Hepatocyte (in vitro differentiated cells): ENCODE results near the gene POU3F1. TPM values are rescaled to one million over a fixed set of nuclear protein-coding genes. Genes with fewer than 3 reads are reported as not detected.

Source experiments
- DNase-seq: peaks from one replicate; pipeline ENCODE4 v3.0.0-alpha.2; 2016; ENCODE audit warnings: low spot score
- H2AFZ ChIP-seq: fragments of 200-600 bp; sonication (generic); 2 replicates; pipeline ENCODE4 v1.6.0; 2016; ENCODE audit warnings: antibody characterized with exemption, mild to moderate bottlenecking
- H3K27ac ChIP-seq: fragments of 200-600 bp; sonication (generic); 2 replicates; pipeline ENCODE4 v1.5.1; 2016; ENCODE audit warnings: mild to moderate bottlenecking
- H3K27me3 ChIP-seq: fragments of 200-600 bp; sonication (generic); 2 replicates; pipeline ENCODE4 v1.6.1; 2016
- H3K36me3 ChIP-seq: fragments of 200-600 bp; sonication (generic); replicated peaks from 2 replicates; pipeline ENCODE4 v1.5.1; 2016; ENCODE audit warnings: low read depth; ENCODE audit not compliant: insufficient read depth
- H3K4me1 ChIP-seq: fragments of 200-600 bp; sonication (generic); 2 replicates; pipeline ENCODE4 v1.5.1; 2016; ENCODE audit warnings: mild to moderate bottlenecking, moderate library complexity; ENCODE audit not compliant: insufficient read depth
- H3K4me2 ChIP-seq: fragments of 200-600 bp; sonication (generic); 2 replicates; pipeline ENCODE4 v1.6.0; 2016
- H3K4me3 ChIP-seq: fragments of 200-600 bp; sonication (generic); 2 replicates; pipeline ENCODE4 v1.5.1; 2016; ENCODE audit warnings: mild to moderate bottlenecking
- H3K79me2 ChIP-seq: fragments of 200-600 bp; sonication (generic); 2 replicates; pipeline ENCODE4 v1.6.0; 2017; ENCODE audit warnings: mild to moderate bottlenecking
- H3K9me2 ChIP-seq: fragments of 200-600 bp; sonication (generic); replicated peaks from 2 replicates; pipeline ENCODE4 v1.6.0; 2017; ENCODE audit warnings: mild to moderate bottlenecking; ENCODE audit not compliant: insufficient read depth
- H3K9me3 ChIP-seq: fragments of 200-600 bp; sonication (generic); 2 replicates; pipeline ENCODE4 v1.5.1; 2016; ENCODE audit warnings: low read depth, mild to moderate bottlenecking
- H4K20me1 ChIP-seq: fragments of 200-600 bp; sonication (generic); 2 replicates; pipeline ENCODE4 v1.6.0; 2016; ENCODE audit warnings: mild to moderate bottlenecking; ENCODE audit not compliant: insufficient read depth, poor library complexity, severe bottlenecking
- EZH2 ChIP-seq: fragments of 200-600 bp; sonication (generic); IDR thresholded peaks from 2 replicates; pipeline ENCODE4 v1.6.1; 2016; ENCODE audit warnings: antibody characterized with exemption, mild to moderate bottlenecking, borderline replicate concordance
- EZH2phosphoT487 ChIP-seq: fragments of 200-600 bp; sonication (generic); IDR thresholded peaks from one replicate; pipeline ENCODE4 v1.6.1; 2018; ENCODE audit warnings: antibody characterized with exemption, mild to moderate bottlenecking, low read depth, moderate library complexity; ENCODE audit not compliant: unreplicated experiment, severe bottlenecking
- WGBS: methylation state at CpG from one replicate; pipeline ENCODE4 v1.1.6; 2016; ENCODE audit warnings: low lambda C conversion rate; ENCODE audit errors: missing lambda C conversion rate; 5-methylcytosine and 5-hydroxymethylcytosine counted together
- polyA plus RNA-seq: library from polyadenylated mRNA; unstranded; fragments of >200 nt; fragmentation: Nextera tagmentation; extraction: Ambion mirVana; gene quantifications from 2 replicates; pipeline ENCODE4 v1.2.1, GENCODE V29; 2016
- total RNA-seq: library from RNA; depleted of rRNA; stranded (reverse); fragments of >200 nt; gene quantifications from 2 replicates; pipeline ENCODE4 v1.2.3, GENCODE V29; 2014
- TF ChIP-seq, protein P1 (sequence below): fragments of 200-600 bp; sonication (generic); IDR thresholded peaks from 2 replicates; pipeline ENCODE4 v1.5.1; 2016; ENCODE audit warnings: antibody characterized with exemption, mild to moderate bottlenecking; ENCODE audit not compliant: poor library complexity

Gene POU3F1
- total and polyA plus RNA-seq, 2 experiments from 2014 or later: 0.73 TPM; not detected in 1

GRCh38 chr1:38031513-38031866 is 15.1 kb downstream of the POU3F1 start:
- no peak for DNase-seq
- WGBS: 64% methylated on average over 4 of the region's 4 CpGs
- TF ChIP-seq EZH2 (no peak), EZH2phosphoT487 (no peak)
- TF ChIP-seq, protein P1, sequence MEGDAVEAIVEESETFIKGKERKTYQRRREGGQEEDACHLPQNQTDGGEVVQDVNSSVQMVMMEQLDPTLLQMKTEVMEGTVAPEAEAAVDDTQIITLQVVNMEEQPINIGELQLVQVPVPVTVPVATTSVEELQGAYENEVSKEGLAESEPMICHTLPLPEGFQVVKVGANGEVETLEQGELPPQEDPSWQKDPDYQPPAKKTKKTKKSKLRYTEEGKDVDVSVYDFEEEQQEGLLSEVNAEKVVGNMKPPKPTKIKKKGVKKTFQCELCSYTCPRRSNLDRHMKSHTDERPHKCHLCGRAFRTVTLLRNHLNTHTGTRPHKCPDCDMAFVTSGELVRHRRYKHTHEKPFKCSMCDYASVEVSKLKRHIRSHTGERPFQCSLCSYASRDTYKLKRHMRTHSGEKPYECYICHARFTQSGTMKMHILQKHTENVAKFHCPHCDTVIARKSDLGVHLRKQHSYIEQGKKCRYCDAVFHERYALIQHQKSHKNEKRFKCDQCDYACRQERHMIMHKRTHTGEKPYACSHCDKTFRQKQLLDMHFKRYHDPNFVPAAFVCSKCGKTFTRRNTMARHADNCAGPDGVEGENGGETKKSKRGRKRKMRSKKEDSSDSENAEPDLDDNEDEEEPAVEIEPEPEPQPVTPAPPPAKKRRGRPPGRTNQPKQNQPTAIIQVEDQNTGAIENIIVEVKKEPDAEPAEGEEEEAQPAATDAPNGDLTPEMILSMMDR: no peak

DNA sequence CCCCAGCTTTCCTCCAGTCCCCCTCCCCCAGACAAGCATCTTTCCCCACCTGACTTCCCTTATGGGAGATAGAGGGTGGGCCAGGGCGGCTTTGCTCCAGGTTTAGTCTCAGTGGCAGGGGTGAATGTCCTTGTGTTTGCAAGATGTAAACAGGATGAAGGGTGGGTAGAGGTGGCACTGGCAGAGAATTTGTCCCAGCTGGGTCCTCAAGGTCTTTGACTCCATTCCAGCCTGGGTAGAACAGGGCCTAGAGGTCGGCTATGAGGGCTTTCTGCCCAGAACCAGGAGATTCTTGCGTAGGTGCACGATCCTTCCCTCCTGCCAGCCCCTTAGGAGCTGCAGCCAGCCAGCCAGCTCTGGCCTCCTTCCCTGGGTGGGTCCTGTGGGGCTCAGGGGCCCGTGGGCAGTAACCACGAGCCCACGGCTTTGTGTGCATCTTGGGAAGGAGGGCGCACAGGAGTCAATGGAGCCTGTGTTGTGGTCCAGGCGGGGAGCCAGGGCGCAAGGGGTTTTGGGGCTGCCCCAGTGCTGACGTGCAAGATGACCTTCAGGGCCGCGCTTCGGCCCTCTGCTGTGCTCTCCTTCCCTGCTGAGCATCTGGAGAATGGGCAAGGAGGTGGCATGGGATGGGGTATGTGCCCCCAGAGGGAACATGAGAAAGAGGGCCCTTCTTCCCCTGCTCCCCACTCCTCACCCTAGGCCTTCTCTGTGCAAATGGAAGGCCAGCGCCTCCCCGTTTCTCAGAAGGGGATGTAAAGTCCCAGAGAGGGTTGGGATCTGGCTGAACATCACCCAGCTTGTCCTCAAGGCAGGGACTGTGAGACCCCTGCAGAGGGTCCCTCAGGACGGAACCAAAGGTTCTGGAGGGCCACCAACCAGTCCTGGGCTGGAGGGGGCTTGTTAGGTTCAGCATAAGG is 15.7 kb downstream of the POU3F1 start:
- Histone ChIP-seq H3K36me3 (no peaks in the 10 kb centered on the region), H3K27me3 (peaks cover 5% of the 10 kb centered on the region), H3K27ac (peak overlapping the region; percentile 69), H3K9me2 (no peaks in the 10 kb centered on the region), H3K4me1 (peaks cover 26% of the 10 kb centered on the region), H3K4me3 (no peak overlapping the region), H2AFZ (no peak overlapping the region), H3K79me2 (no peaks in the 10 kb centered on the region), H3K9me3 (no peaks in the 10 kb centered on the region), H4K20me1 (no peaks in the 10 kb centered on the region), H3K4me2 (peak overlapping the region; percentile 55)
- DNase-seq: no peak
- WGBS: 91% methylated on average over 17 of the region's 17 CpGs
- TF ChIP-seq EZH2phosphoT487 (no peak), EZH2 (no peak)
- TF ChIP-seq, protein P1: no peak

More at GRCh38 chr1:38031513-38031866, 15.1 kb downstream of the POU3F1 start:
- H3K27ac ChIP-seq: no peak overlapping the region
- H3K9me3 ChIP-seq: no peaks in the 10 kb centered on the region
- H3K4me1 ChIP-seq: peaks cover 26% of the 10 kb centered on the region
- H3K9me2 ChIP-seq: no peaks in the 10 kb centered on the region
- no peaks in the 10 kb centered on the region for H4K20me1 ChIP-seq
- H3K4me2 ChIP-seq: no peak overlapping the region
- H3K36me3 ChIP-seq: no peaks in the 10 kb centered on the region
- H3K4me3 ChIP-seq: no peak overlapping the region
- H2AFZ ChIP-seq: no peak overlapping the region
- peaks cover 5% of the 10 kb centered on the region for H3K27me3 ChIP-seq
- H3K79me2 ChIP-seq: no peaks in the 10 kb centered on the region

DNA sequence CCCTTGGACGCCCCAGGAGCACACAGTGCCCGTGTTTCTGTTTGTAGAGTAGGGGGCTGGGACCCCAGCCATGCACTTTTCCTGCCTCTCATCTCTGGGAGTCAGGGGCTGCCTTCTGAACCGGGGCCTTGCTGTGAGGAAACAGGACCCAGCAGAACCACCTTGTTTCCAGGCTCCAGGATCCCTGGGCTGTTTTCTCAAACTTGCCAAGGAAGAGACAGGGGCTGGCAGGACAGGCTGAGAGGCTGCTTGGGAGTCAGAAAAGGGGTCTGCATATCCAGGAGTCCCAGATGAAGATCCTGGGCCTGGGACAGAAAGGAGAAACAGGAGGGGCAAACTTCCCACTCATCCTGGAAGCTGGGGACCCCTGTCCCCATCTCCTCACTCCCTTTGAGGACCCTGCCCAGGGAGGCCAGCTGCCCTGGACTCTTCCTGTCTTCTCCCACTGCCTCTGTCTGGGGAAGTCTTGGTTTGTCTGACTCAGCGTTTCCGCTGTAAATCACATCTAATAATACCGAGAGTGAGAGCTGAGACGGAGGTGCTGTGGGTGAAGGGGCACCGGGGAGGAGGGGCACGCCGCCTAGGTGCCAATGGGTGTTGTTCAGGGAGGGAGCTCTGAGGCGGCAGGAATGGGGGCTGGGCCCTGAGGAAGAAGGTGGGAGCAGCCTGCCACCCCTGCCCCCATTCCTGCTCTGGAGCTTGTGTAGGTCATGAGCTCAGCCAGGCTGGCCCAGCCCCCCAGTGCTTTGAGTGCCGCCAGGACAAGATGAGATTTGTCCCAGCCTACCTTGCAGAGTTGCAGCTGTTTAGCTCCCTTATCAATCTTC is 16.7 kb downstream of the POU3F1 start:
- peaks cover 26% of the 10 kb centered on the region for H3K4me1 ChIP-seq
- no peaks in the 10 kb centered on the region for H4K20me1 ChIP-seq
- no peaks in the 10 kb centered on the region for H3K79me2 ChIP-seq
- H3K27ac ChIP-seq: peak overlapping the region; percentile 69
- peaks cover 5% of the 10 kb centered on the region for H3K27me3 ChIP-seq
- no peaks in the 10 kb centered on the region for H3K9me3 ChIP-seq
- peak; percentile 75 for DNase-seq
- no peak overlapping the region for H2AFZ ChIP-seq
- no peak overlapping the region for H3K4me3 ChIP-seq
- no peak for TF ChIP-seq EZH2phosphoT487
- TF ChIP-seq, protein P1: no peak
- no peak for TF ChIP-seq EZH2
- peak overlapping the region; percentile 55 for H3K4me2 ChIP-seq
- no peaks in the 10 kb centered on the region for H3K36me3 ChIP-seq
- 27% methylated on average over 12 of the region's 12 CpGs for WGBS
- H3K9me2 ChIP-seq: no peaks in the 10 kb centered on the region
